ENCODE data around the gene MBD3L1.

GRCh38 chr19:8835877-8836276 lies 3.7 kb downstream of the MBD3L1 start:
- no peak for TF ChIP-seq EZH2 (IDR thresholded peaks at IDR 0.05; ENCODE audit: insufficient read depth, low read length)
- no peak for TF ChIP-seq CTCF (IDR thresholded peaks at IDR 0.05; ENCODE audit: insufficient read depth, low read depth, low read length)

Data from astrocyte (in vitro differentiated cells and primary cell).